ENCODE results near the gene DOCK10.
"Not testable (repeated sequence)": the region's sequence is repeated elsewhere in the genome, so short reads cannot be mapped to it uniquely, and the experiment has no call there.

DNA sequence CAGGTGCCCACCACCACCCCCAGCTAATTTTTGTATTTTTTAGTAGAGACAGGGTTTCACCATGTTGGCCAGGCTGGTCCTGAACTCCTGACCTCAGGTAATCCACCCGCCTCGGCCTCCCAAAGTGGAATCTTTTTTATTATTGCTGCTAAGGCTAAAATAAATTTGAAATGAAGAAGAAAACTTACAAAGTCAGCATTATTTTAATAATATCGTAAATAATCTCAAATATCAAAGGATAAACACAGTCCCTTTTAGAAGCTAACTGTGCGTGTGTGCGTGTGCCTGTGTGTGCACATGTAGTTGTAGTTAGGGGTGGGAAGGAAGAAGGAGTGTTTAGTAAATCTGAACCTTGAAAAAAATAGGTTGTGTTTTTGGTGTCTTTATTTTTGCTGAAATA is 125.0 kb downstream of the DOCK10 start:
- TF ChIP-seq MAX (IDR thresholded peaks at IDR 0.05; ENCODE audit: low read depth, low read length); POLR2A (IDR thresholded peaks at IDR 0.05; ENCODE audit: extremely low read depth, insufficient read length); MYC (IDR thresholded peaks at IDR 0.05; ENCODE audit: low read depth, low read length): not testable (repeated sequence)
- TF ChIP-seq, protein P1, sequence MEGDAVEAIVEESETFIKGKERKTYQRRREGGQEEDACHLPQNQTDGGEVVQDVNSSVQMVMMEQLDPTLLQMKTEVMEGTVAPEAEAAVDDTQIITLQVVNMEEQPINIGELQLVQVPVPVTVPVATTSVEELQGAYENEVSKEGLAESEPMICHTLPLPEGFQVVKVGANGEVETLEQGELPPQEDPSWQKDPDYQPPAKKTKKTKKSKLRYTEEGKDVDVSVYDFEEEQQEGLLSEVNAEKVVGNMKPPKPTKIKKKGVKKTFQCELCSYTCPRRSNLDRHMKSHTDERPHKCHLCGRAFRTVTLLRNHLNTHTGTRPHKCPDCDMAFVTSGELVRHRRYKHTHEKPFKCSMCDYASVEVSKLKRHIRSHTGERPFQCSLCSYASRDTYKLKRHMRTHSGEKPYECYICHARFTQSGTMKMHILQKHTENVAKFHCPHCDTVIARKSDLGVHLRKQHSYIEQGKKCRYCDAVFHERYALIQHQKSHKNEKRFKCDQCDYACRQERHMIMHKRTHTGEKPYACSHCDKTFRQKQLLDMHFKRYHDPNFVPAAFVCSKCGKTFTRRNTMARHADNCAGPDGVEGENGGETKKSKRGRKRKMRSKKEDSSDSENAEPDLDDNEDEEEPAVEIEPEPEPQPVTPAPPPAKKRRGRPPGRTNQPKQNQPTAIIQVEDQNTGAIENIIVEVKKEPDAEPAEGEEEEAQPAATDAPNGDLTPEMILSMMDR (IDR thresholded peaks at IDR 0.05; ENCODE audit: low read depth, low read length) = not testable (repeated sequence)
